A549 (cell line): ENCODE data around the gene ZNRF3.

Experiments used
- CTCF ChIP-seq: fragments of >200 bp; sonication (Bioruptor Twin); formaldehyde crosslinking; IDR thresholded peaks from 3 replicates; pipeline ENCODE4 v1.5.1; 2016
- EHMT2 ChIP-seq: fragments of 200-600 bp; sonication (generic); IDR thresholded peaks from 2 replicates; pipeline ENCODE4 v1.6.1; 2016; ENCODE audit warnings: antibody characterized with exemption, low read depth, mild to moderate bottlenecking, moderate library complexity
- EP300 ChIP-seq, 2 experiments: fragments of >200 bp; sonication (Bioruptor Twin); formaldehyde crosslinking; IDR thresholded peaks; 2 replicates in 1 of 2; 3 replicates in 1 of 2; pipeline ENCODE4 v1.6.1; 2016 to 2017
- HDAC2 ChIP-seq: fragments of 200-600 bp; sonication (generic); IDR thresholded peaks from 2 replicates; pipeline ENCODE4 v1.6.1; 2016
- MYC ChIP-seq: IDR thresholded peaks from 2 replicates; pipeline ENCODE4 v1.6.1; 2012; ENCODE audit warnings: mild to moderate bottlenecking, inconsistent platforms, low read length, improper control_type of control experiment, borderline replicate concordance
- POLR2A ChIP-seq: IDR thresholded peaks from 2 replicates; pipeline ENCODE4 v1.6.1; 2012; ENCODE audit warnings: mild to moderate bottlenecking, low read length
- USF2 ChIP-seq: fragments of 450-650 bp; IDR thresholded peaks from 2 replicates; pipeline ENCODE4 v1.6.1; 2014; ENCODE audit warnings: antibody characterized with exemption

GRCh38 chr22:29102300-29102699 is 218.9 kb downstream of the ZNRF3 start:
- no peak for TF ChIP-seq POLR2A
- no peak for TF ChIP-seq CTCF
- TF ChIP-seq EP300 (IDR thresholded peaks at IDR 0.05), result no peak
- no peak for TF ChIP-seq EHMT2
- TF ChIP-seq MYC, result no peak
- TF ChIP-seq USF2, result no peak
- TF ChIP-seq HDAC2, result no peak
